ENCODE results near the gene CYP2C19.
"Not testable (repeated sequence)": the region's sequence is repeated elsewhere in the genome, so short reads cannot be mapped to it uniquely, and the experiment has no call there.

The CYP2C19 gene

DNA sequence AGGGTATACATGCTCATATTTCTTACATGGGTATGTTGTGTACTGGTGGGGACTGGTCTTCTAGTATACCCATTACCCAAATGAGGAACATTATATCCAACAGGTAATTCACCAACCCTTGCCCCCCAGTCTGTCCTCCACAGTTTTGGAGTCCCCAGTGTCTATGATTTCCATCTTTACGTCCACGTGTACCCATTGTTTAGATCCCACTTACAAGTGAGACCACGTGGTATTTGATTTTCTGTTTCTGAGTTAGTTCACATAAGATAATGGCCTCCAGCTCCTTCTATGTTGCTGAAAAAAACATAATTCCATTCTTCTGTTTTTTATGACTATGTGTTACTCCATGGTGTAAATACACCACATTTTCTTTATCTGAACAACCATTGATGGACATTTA, 126.6 kb downstream of the CYP2C19 start:
- Histone ChIP-seq H3K27ac (ENCODE audit: low read length) (no peak overlapping the region), H3K9ac (ENCODE audit: low read length) (no peak overlapping the region), H3K9me3 (ENCODE audit: control insufficient read depth, low read depth, low read length) (no peaks in the 10 kb centered on the region)

DNA sequence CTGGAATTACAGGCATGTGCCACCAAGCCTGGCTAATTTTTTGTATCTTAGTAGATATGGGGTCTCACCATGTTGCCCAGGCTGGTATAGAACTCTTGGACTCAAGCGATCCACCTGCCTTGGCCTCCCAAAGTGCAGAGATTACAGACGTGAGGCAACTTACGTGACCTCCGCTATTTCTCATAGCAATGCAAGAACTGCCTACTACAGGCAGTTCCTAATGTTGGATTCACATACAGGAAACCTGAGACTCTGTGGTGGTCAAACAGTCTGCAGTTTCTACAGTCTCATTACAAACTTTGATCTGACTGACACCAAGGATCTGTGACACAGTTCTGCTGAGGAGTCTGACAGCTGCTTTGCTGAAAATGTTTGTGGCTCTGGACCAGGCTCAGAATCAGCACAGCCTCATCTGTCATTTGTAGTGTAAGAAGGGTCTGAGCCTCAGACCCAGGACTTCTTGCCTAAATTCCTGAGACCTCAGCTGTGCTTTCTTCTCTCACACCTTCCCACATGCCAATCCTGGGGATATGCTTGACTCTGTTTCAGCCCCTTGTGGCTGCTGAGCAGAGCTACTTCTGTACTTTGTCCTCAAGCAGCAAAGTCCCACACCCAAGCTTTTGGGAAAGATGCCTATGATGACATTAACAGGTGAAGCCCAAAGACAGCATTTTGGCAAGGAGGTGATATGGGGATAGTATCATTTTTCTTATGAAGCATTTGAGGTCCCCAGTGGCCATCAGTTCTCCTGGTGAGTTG, 128.0 kb downstream of the CYP2C19 start:
- H3K9me3 ChIP-seq (ENCODE audit: control insufficient read depth, low read depth, low read length) = no peaks in the 10 kb centered on the region
- no peaks in the 10 kb centered on the region for H3K36me3 ChIP-seq (ENCODE audit: control insufficient read depth, low read depth, low read length)
- H3K9ac ChIP-seq (ENCODE audit: low read length) = no peak overlapping the region
- no peaks in the 10 kb centered on the region for H3K27me3 ChIP-seq (ENCODE audit: control insufficient read depth, insufficient read depth, low read length)
- no peaks in the 10 kb centered on the region for H3K4me1 ChIP-seq (ENCODE audit: control insufficient read depth, low read depth, low read length)
- H3K4me3 ChIP-seq (ENCODE audit: low read length) = no peak overlapping the region
- no peak overlapping the region for H3K27ac ChIP-seq (ENCODE audit: low read length)

More for the DNA sequence above, 126.6 kb downstream of the CYP2C19 start:
- H3K4me1 ChIP-seq (ENCODE audit: control insufficient read depth, low read depth, low read length) = no peaks in the 10 kb centered on the region
- H3K36me3 ChIP-seq (ENCODE audit: control insufficient read depth, low read depth, low read length) = no peaks in the 10 kb centered on the region
- no peaks in the 10 kb centered on the region for H3K27me3 ChIP-seq (ENCODE audit: control insufficient read depth, insufficient read depth, low read length)
- no peak overlapping the region for H3K4me3 ChIP-seq (ENCODE audit: low read length)

DNA sequence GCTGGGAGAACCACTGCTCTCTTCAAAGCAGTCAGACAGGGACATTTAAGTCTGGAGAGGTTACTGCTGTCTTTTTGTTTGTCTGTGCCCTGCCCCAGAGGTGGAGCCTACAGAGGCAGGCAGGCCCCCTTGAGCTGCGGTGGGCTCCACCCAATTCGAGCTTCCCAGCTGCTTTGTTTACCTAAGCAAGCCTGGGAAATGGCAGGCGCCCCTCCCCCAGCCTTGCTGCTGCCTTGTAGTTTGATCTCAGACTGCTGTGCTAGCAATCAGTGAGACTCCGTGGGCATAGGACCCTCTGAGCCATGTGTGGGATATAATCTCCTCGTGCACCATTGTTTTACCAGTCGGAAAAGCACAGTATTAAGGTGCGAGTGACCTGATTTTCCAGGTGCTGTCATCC, 135.9 kb downstream of the CYP2C19 start:
- H3K9ac ChIP-seq (ENCODE audit: low read length); H3K4me3 ChIP-seq (ENCODE audit: low read length); H3K36me3 ChIP-seq (ENCODE audit: control insufficient read depth, low read depth, low read length); H3K9me3 ChIP-seq (ENCODE audit: control insufficient read depth, low read depth, low read length); H3K27ac ChIP-seq (ENCODE audit: low read length); H3K27me3 ChIP-seq (ENCODE audit: control insufficient read depth, insufficient read depth, low read length); H3K4me1 ChIP-seq (ENCODE audit: control insufficient read depth, low read depth, low read length): not testable (repeated sequence)

- H3K4me3 ChIP-seq (ENCODE audit: low read length) = no peak overlapping the region
- no peaks in the 10 kb centered on the region for H3K36me3 ChIP-seq (ENCODE audit: control insufficient read depth, low read depth, low read length)
- H3K9ac ChIP-seq (ENCODE audit: low read length) = no peak overlapping the region
- no peaks in the 10 kb centered on the region for H3K4me1 ChIP-seq (ENCODE audit: control insufficient read depth, low read depth, low read length)
- H3K27ac ChIP-seq (ENCODE audit: low read length) = no peak overlapping the region
- no peaks in the 10 kb centered on the region for H3K27me3 ChIP-seq (ENCODE audit: control insufficient read depth, insufficient read depth, low read length)
- no peaks in the 10 kb centered on the region for H3K9me3 ChIP-seq (ENCODE audit: control insufficient read depth, low read depth, low read length)
These were observed 139.6 kb downstream of the CYP2C19 start for GRCh38 chr10:94902080-94902479.

DNA sequence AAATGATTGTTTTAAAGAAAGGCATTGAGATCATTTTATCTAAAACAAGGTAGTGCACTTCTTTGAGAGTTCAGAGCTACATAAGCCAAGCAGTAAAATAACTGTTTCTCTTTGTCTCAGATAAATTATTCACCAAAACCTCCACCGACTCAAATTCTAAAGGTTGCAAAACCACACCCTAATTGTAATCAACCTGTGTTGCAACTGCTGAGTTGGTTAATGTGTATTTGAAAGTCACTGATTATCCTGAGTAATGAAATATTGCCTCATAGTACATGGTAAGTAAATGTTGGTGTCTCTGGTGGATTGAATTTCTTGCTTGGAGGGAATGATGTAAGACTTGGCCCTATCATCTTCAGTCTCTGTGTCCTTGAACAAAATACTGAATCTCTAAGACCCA, 140.1 kb downstream of the CYP2C19 start:
- H3K27ac ChIP-seq (ENCODE audit: low read length) = no peak overlapping the region
- no peaks in the 10 kb centered on the region for H3K27me3 ChIP-seq (ENCODE audit: control insufficient read depth, insufficient read depth, low read length)
- H3K9me3 ChIP-seq (ENCODE audit: control insufficient read depth, low read depth, low read length) = peaks cover 5% of the 10 kb centered on the region

More for the DNA sequence above, 140.1 kb downstream of the CYP2C19 start:
- no peak overlapping the region for H3K4me3 ChIP-seq (ENCODE audit: low read length)
- H3K4me1 ChIP-seq (ENCODE audit: control insufficient read depth, low read depth, low read length) = no peaks in the 10 kb centered on the region
- no peak overlapping the region for H3K9ac ChIP-seq (ENCODE audit: low read length)
- H3K36me3 ChIP-seq (ENCODE audit: control insufficient read depth, low read depth, low read length) = no peaks in the 10 kb centered on the region

Data from iPS-18a (cell line).